Activated T-cell treated with anti-CD3 and anti-CD28 coated beads, Interleukin-2, amount 50 U/mL, for 4 hours (primary cell): ENCODE measurements around the gene KRT32. TPM values are rescaled to one million over a fixed set of nuclear protein-coding genes. Genes with fewer than 3 reads are reported as not detected.

Source experiments
- ATAC-seq, 2 donors: fragments of 200-7000 bp; cut with Tn5 transposase; one replicate each; pipeline ENCODE4 v1.10.0; 2021
- DNase-seq: peaks from one replicate; pipeline ENCODE4 v3.0.0-alpha.2; 2020
- H3K27me3 Mint-ChIP-seq: one replicate; pipeline ENCODE4 v1.8.0; 2021; ENCODE audit warnings: low read depth, mixed read lengths
- H3K36me3 Mint-ChIP-seq: one replicate; pipeline ENCODE4 v1.8.0; 2022; ENCODE audit warnings: mixed read lengths; ENCODE audit not compliant: insufficient read depth
- H3K4me1 Mint-ChIP-seq: one replicate; pipeline ENCODE4 v1.8.0; 2021; ENCODE audit warnings: low read depth, mixed read lengths
- H3K4me3 Mint-ChIP-seq: one replicate; pipeline ENCODE4 v1.8.0; 2021; ENCODE audit warnings: mild to moderate bottlenecking, moderate library complexity, mixed read lengths
- H3K9me3 Mint-ChIP-seq: one replicate; pipeline ENCODE4 v1.8.0; 2021; ENCODE audit warnings: mixed read lengths
- total RNA-seq, 3 donors: library from RNA; stranded (reverse); gene quantifications; one replicate each; pipeline ENCODE4 v1.2.1, GENCODE V29; 2021

Gene KRT32
- total RNA-seq, 3 donors from 2014 or later, result not detected

GRCh38 chr17:41503202-41503601, 36.0 kb upstream of the KRT32 start:
- ATAC-seq, result no peak
- no peak for DNase-seq
- no peaks in the 10 kb centered on the region for H3K4me1 Mint-ChIP-seq
- no peaks in the 10 kb centered on the region for H3K27me3 Mint-ChIP-seq
- no peak overlapping the region for H3K4me3 Mint-ChIP-seq
- no peaks in the 10 kb centered on the region for H3K36me3 Mint-ChIP-seq
- H3K9me3 Mint-ChIP-seq, result no peaks in the 10 kb centered on the region

- Mint-ChIP-seq H3K36me3 (no peaks in the 10 kb centered on the region), H3K9me3 (no peaks in the 10 kb centered on the region), H3K4me1 (peaks cover 10% of the 10 kb centered on the region), H3K27me3 (no peaks in the 10 kb centered on the region), H3K4me3 (no peak overlapping the region)
- no peak for ATAC-seq
- DNase-seq, result no peak
Measured at GRCh38 chr17:41500131-41500911, 33.1 kb upstream of the KRT32 start.

GRCh38 chr17:41499714-41500113, 32.5 kb upstream of the KRT32 start:
- ATAC-seq (no peak), DNase-seq (no peak)
- Mint-ChIP-seq H3K4me1 (peaks cover 10% of the 10 kb centered on the region), H3K9me3 (no peaks in the 10 kb centered on the region), H3K36me3 (no peaks in the 10 kb centered on the region), H3K4me3 (no peak overlapping the region), H3K27me3 (no peaks in the 10 kb centered on the region)

GRCh38 chr17:41498276-41498675, 31.1 kb upstream of the KRT32 start:
- DNase-seq, result no peak
- H3K4me3 Mint-ChIP-seq, result no peak overlapping the region

GRCh38 chr17:41496803-41497484, 29.8 kb upstream of the KRT32 start:
- H3K27me3 Mint-ChIP-seq, result no peaks in the 10 kb centered on the region
- H3K4me3 Mint-ChIP-seq, result no peak overlapping the region
- no peaks in the 10 kb centered on the region for H3K36me3 Mint-ChIP-seq
- H3K9me3 Mint-ChIP-seq, result no peaks in the 10 kb centered on the region
- peak; percentile 35 for DNase-seq
- ATAC-seq, result peak; percentile 95 to 99
- H3K4me1 Mint-ChIP-seq, result peaks cover 10% of the 10 kb centered on the region

More at GRCh38 chr17:41498276-41498675, 31.1 kb upstream of the KRT32 start:
- ATAC-seq, result no peak
- Mint-ChIP-seq H3K27me3 (no peaks in the 10 kb centered on the region), H3K36me3 (no peaks in the 10 kb centered on the region), H3K4me1 (peaks cover 10% of the 10 kb centered on the region), H3K9me3 (no peaks in the 10 kb centered on the region)

- no peaks in the 10 kb centered on the region for H3K9me3 Mint-ChIP-seq
- H3K27me3 Mint-ChIP-seq, result no peaks in the 10 kb centered on the region
- DNase-seq (no peak), ATAC-seq (no peak)
- peaks cover 20% of the 10 kb centered on the region for H3K4me1 Mint-ChIP-seq
- no peak overlapping the region for H3K4me3 Mint-ChIP-seq
- H3K36me3 Mint-ChIP-seq, result no peaks in the 10 kb centered on the region
Measured at GRCh38 chr17:41494524-41494923, 27.3 kb upstream of the KRT32 start.

- no peaks in the 10 kb centered on the region for H3K36me3 Mint-ChIP-seq
- H3K4me3 Mint-ChIP-seq, result no peak overlapping the region
- no peaks in the 10 kb centered on the region for H3K27me3 Mint-ChIP-seq
- DNase-seq (no peak), ATAC-seq (no peak)
- peaks cover 20% of the 10 kb centered on the region for H3K4me1 Mint-ChIP-seq
- no peaks in the 10 kb centered on the region for H3K9me3 Mint-ChIP-seq
Measured at GRCh38 chr17:41492771-41493170, 25.6 kb upstream of the KRT32 start.

GRCh38 chr17:41492351-41492750, 25.2 kb upstream of the KRT32 start:
- DNase-seq (no peak), ATAC-seq (no peak)
- H3K27me3 Mint-ChIP-seq, result no peaks in the 10 kb centered on the region
- no peaks in the 10 kb centered on the region for H3K36me3 Mint-ChIP-seq
- H3K9me3 Mint-ChIP-seq, result no peaks in the 10 kb centered on the region
- H3K4me1 Mint-ChIP-seq, result peaks cover 20% of the 10 kb centered on the region
- no peak overlapping the region for H3K4me3 Mint-ChIP-seq

GRCh38 chr17:41491476-41491875, 24.3 kb upstream of the KRT32 start:
- DNase-seq (no peak), ATAC-seq (no peak)
- peaks cover 11% of the 10 kb centered on the region for H3K4me1 Mint-ChIP-seq
- no peak overlapping the region for H3K4me3 Mint-ChIP-seq
- H3K36me3 Mint-ChIP-seq, result no peaks in the 10 kb centered on the region
- H3K9me3 Mint-ChIP-seq, result no peaks in the 10 kb centered on the region
- peaks cover under 1% of the 10 kb centered on the region for H3K27me3 Mint-ChIP-seq

GRCh38 chr17:41490000-41490990, 23.1 kb upstream of the KRT32 start:
- Mint-ChIP-seq H3K36me3 (no peaks in the 10 kb centered on the region), H3K4me3 (no peak overlapping the region), H3K27me3 (peaks cover 5% of the 10 kb centered on the region), H3K4me1 (peaks cover 9% of the 10 kb centered on the region), H3K9me3 (no peaks in the 10 kb centered on the region)
- DNase-seq (no peak), ATAC-seq (no peak)

GRCh38 chr17:41489531-41489930, 22.3 kb upstream of the KRT32 start, which contains the start of gene KRT36:
Gene KRT36 (minus strand): TSS chr17:41489910. CDS start chr17:41489864, 46 bp downstream.
- Mint-ChIP-seq H3K9me3 (no peaks in the 10 kb centered on the region), H3K4me1 (peaks cover 9% of the 10 kb centered on the region), H3K27me3 (peaks cover 5% of the 10 kb centered on the region), H3K36me3 (no peaks in the 10 kb centered on the region), H3K4me3 (no peak within 1 kb of the TSS)
- DNase-seq, result no peak
- ATAC-seq, result no peak

- Mint-ChIP-seq H3K27me3 (peaks cover 7% of the 10 kb centered on the region), H3K4me3 (no peak overlapping the region), H3K4me1 (peaks cover 9% of the 10 kb centered on the region), H3K36me3 (no peaks in the 10 kb centered on the region), H3K9me3 (no peaks in the 10 kb centered on the region)
- DNase-seq, result peak; percentile 20
- no peak for ATAC-seq
Measured at GRCh38 chr17:41486809-41487530, 19.8 kb upstream of the KRT32 start.

GRCh38 chr17:41486316-41486715, 19.1 kb upstream of the KRT32 start:
- DNase-seq, result no peak
- H3K4me3 Mint-ChIP-seq, result no peak overlapping the region
- ATAC-seq, result no peak
- no peaks in the 10 kb centered on the region for H3K36me3 Mint-ChIP-seq
- H3K9me3 Mint-ChIP-seq, result no peaks in the 10 kb centered on the region
- peaks cover 7% of the 10 kb centered on the region for H3K27me3 Mint-ChIP-seq
- H3K4me1 Mint-ChIP-seq, result peaks cover 9% of the 10 kb centered on the region
